Measurements from ENCODE around the gene CCL15.

CCL15 gene

DNA sequence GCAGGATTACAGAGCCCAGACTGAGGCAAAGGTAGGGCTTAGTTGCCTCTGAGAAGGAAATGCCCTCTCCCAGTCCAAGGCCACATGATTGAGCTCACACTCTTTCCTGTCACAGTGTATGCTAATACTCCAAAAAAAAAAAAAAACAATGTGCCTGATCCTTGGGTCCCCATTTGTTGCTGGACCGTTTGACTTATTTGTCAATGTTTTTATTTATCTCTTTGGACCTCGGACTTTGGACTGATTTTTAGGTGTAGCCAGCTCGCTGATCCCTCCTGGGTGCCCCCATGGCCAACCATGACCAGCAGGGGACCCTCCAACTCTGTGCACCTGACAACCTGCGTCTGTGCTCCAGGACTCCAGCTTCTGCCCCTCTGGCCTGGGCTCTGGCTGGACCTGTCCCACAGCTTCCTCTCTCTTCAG is 19.4 kb downstream of the CCL15 start:
- Histone ChIP-seq H3K9ac (ENCODE audit: low read length) (no peak overlapping the region), H3K36me3 (ENCODE audit: insufficient read depth, low read length) (no peaks in the 10 kb centered on the region), H3K4me1 (ENCODE audit: insufficient read depth, low read length, severe bottlenecking) (no peaks in the 10 kb centered on the region), H3K27ac (ENCODE audit: low read depth, low read length, poor library complexity, severe bottlenecking) (no peak overlapping the region), H2AFZ (ENCODE audit: low read length) (no peak overlapping the region), H3K79me2 (ENCODE audit: insufficient read depth, low read length) (no peaks in the 10 kb centered on the region), H4K20me1 (ENCODE audit: insufficient read depth, low read length) (no peaks in the 10 kb centered on the region), H3K9me3 (ENCODE audit: low read length) (no peaks in the 10 kb centered on the region), H3K4me3 (ENCODE audit: low read depth, low read length, poor library complexity, severe bottlenecking) (no peak overlapping the region), H3K4me2 (ENCODE audit: low read length) (no peak overlapping the region), H3K9me2 (ENCODE audit: low read depth, low read length) (no peaks in the 10 kb centered on the region), H3F3A (ENCODE audit: insufficient read depth, low read length) (no peaks in the 10 kb centered on the region), H3K27me3 (ENCODE audit: insufficient read depth, low read length) (0 out of 2 replicates have a peak, but pooled peaks cover 3% of the 10 kb centered on the region)
- TF ChIP-seq, protein P1, sequence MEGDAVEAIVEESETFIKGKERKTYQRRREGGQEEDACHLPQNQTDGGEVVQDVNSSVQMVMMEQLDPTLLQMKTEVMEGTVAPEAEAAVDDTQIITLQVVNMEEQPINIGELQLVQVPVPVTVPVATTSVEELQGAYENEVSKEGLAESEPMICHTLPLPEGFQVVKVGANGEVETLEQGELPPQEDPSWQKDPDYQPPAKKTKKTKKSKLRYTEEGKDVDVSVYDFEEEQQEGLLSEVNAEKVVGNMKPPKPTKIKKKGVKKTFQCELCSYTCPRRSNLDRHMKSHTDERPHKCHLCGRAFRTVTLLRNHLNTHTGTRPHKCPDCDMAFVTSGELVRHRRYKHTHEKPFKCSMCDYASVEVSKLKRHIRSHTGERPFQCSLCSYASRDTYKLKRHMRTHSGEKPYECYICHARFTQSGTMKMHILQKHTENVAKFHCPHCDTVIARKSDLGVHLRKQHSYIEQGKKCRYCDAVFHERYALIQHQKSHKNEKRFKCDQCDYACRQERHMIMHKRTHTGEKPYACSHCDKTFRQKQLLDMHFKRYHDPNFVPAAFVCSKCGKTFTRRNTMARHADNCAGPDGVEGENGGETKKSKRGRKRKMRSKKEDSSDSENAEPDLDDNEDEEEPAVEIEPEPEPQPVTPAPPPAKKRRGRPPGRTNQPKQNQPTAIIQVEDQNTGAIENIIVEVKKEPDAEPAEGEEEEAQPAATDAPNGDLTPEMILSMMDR (IDR thresholded peaks at IDR 0.05; ENCODE audit: low read length): peak; percentile 15; the same call in 1 of the 2 replicates
- no peak for TF ChIP-seq EZH2 (IDR thresholded peaks at IDR 0.05; ENCODE audit: borderline replicate concordance, low read length)

- TF ChIP-seq, protein P1 (IDR thresholded peaks at IDR 0.05; ENCODE audit: low read length): no peak
- TF ChIP-seq EZH2 (IDR thresholded peaks at IDR 0.05; ENCODE audit: borderline replicate concordance, low read length): no peak
- no peak within 1 kb of the TSS for H3K9ac ChIP-seq (ENCODE audit: low read length)
- H3K9me3 ChIP-seq (ENCODE audit: low read length): no peaks in the 10 kb centered on the region
- H3K4me2 ChIP-seq (ENCODE audit: low read length): no peak within 1 kb of the TSS
- no peaks in the 10 kb centered on the region for H3K9me2 ChIP-seq (ENCODE audit: low read depth, low read length)
- no peaks in the 10 kb centered on the region for H3F3A ChIP-seq (ENCODE audit: insufficient read depth, low read length)
- no peak within 1 kb of the TSS for H2AFZ ChIP-seq (ENCODE audit: low read length)
- H3K79me2 ChIP-seq (ENCODE audit: insufficient read depth, low read length): no peaks in the 10 kb centered on the region
- H4K20me1 ChIP-seq (ENCODE audit: insufficient read depth, low read length): no peaks in the 10 kb centered on the region
- no peak within 1 kb of the TSS for H3K27ac ChIP-seq (ENCODE audit: low read depth, low read length, poor library complexity, severe bottlenecking)
- no peaks in the 10 kb centered on the region for H3K36me3 ChIP-seq (ENCODE audit: insufficient read depth, low read length)
- no peaks in the 10 kb centered on the region for H3K4me1 ChIP-seq (ENCODE audit: insufficient read depth, low read length, severe bottlenecking)
- H3K4me3 ChIP-seq (ENCODE audit: low read depth, low read length, poor library complexity, severe bottlenecking): no peak within 1 kb of the TSS
- 0 out of 2 replicates have a peak, but pooled peaks cover 3% of the 10 kb centered on the region for H3K27me3 ChIP-seq (ENCODE audit: insufficient read depth, low read length)
Measured at GRCh38 chr17:35981246-35981645, 20.1 kb downstream of the CCL15 start, which contains the start of gene CCL16. Gene CCL16, minus strand, starts transcription at chr17:35981497. Its CDS starts 77 bp downstream, at chr17:35981420.

DNA sequence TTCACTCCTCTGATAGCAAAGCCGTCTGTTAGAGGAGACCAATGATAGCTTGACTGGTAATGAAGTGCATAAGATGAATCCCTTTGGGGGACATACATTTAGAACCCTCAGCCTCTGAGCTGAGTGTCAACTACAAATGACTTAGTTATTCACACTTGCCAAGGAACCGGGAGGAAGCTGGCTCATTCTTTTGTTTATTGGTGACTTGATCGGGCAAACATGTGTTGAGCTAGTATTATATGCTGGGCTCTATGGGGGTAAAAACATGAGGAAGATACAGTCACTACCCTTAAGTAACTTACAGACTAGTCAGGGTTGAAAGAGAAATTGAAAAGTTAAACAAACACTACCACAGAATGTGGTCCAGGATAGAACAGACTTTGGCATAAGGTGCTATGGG is 23.0 kb downstream of the CCL15 start:
- no peaks in the 10 kb centered on the region for H3K4me1 ChIP-seq (ENCODE audit: insufficient read depth, low read length, severe bottlenecking)
- H3K9me3 ChIP-seq (ENCODE audit: low read length): no peaks in the 10 kb centered on the region
- H3K27ac ChIP-seq (ENCODE audit: low read depth, low read length, poor library complexity, severe bottlenecking): no peak overlapping the region
- H3F3A ChIP-seq (ENCODE audit: insufficient read depth, low read length): no peaks in the 10 kb centered on the region
- H3K27me3 ChIP-seq (ENCODE audit: insufficient read depth, low read length): 0 out of 2 replicates have a peak, but pooled peaks cover 3% of the 10 kb centered on the region
- no peak for TF ChIP-seq EZH2 (IDR thresholded peaks at IDR 0.05; ENCODE audit: borderline replicate concordance, low read length)
- TF ChIP-seq, protein P1 (IDR thresholded peaks at IDR 0.05; ENCODE audit: low read length): no peak
- H4K20me1 ChIP-seq (ENCODE audit: insufficient read depth, low read length): no peaks in the 10 kb centered on the region
- no peak overlapping the region for H3K4me2 ChIP-seq (ENCODE audit: low read length)
- H3K9me2 ChIP-seq (ENCODE audit: low read depth, low read length): no peaks in the 10 kb centered on the region
- no peak overlapping the region for H3K4me3 ChIP-seq (ENCODE audit: low read depth, low read length, poor library complexity, severe bottlenecking)
- no peaks in the 10 kb centered on the region for H3K79me2 ChIP-seq (ENCODE audit: insufficient read depth, low read length)
- no peak overlapping the region for H3K9ac ChIP-seq (ENCODE audit: low read length)
- H3K36me3 ChIP-seq (ENCODE audit: insufficient read depth, low read length): no peaks in the 10 kb centered on the region
- no peak overlapping the region for H2AFZ ChIP-seq (ENCODE audit: low read length)
